Osteocyte (in vitro differentiated cells): ENCODE data around the gene PVR. TPM values are rescaled to one million over a fixed set of nuclear protein-coding genes. Genes with fewer than 3 reads are reported as not detected.

ENCODE experiments used
- DNase-seq: peaks from one replicate; pipeline ENCODE4 v3.0.0; 2021; ENCODE audit warnings: mixed read lengths; ENCODE audit not compliant: unreplicated experiment; ENCODE audit errors: extremely low spot score
- H3K27ac Mint-ChIP-seq: one replicate; pipeline ENCODE4 v1.8.0; 2021; ENCODE audit warnings: mild to moderate bottlenecking, mixed read lengths; ENCODE audit not compliant: unreplicated experiment
- H3K27me3 Mint-ChIP-seq: one replicate; pipeline ENCODE4 v1.8.0; 2021; ENCODE audit warnings: mixed read lengths; ENCODE audit not compliant: unreplicated experiment
- H3K36me3 Mint-ChIP-seq: one replicate; pipeline ENCODE4 v1.8.0; 2021; ENCODE audit warnings: mixed read lengths; ENCODE audit not compliant: unreplicated experiment
- H3K4me1 Mint-ChIP-seq: one replicate; pipeline ENCODE4 v1.8.0; 2021; ENCODE audit warnings: mixed read lengths; ENCODE audit not compliant: unreplicated experiment
- H3K4me3 Mint-ChIP-seq: one replicate; pipeline ENCODE4 v1.8.0; 2021; ENCODE audit warnings: mild to moderate bottlenecking, moderate library complexity, mixed read lengths; ENCODE audit not compliant: unreplicated experiment
- H3K9me3 Mint-ChIP-seq: one replicate; pipeline ENCODE4 v1.8.0; 2021; ENCODE audit warnings: mixed read lengths; ENCODE audit not compliant: unreplicated experiment
- total RNA-seq: library from RNA; stranded (reverse); gene quantifications from 2 replicates; pipeline ENCODE4 v1.2.1, GENCODE V29; 2021
- TF ChIP-seq, protein P1 (sequence below): fragments of 200-600 bp; sonication (generic); IDR thresholded peaks from 2 replicates; pipeline ENCODE4 v1.5.0; 2021; ENCODE audit warnings: antibody characterized with exemption, mild to moderate bottlenecking, moderate library complexity

Gene PVR
- total RNA-seq, 1 donor from 2014 or later = 31.4 TPM

DNA sequence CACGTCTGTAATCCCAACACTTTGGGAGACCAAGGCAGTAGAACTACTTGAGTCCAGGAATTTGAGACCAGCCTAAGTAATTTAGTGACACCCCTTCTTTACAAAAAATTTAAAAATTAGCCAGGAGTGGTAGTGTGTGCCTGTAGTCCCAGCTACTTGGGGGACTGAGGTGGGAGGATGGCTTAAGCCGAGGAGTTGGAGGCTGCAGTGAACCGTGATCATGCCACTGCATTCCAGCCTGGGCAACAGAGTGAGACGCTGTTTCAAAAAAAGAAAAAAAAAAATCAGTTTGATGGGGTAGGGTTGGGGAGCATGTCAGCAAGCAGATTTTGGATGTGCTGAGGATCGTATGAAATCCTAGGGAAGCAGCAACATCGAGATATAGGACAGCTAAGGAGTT lies 31.8 kb downstream of the PVR start:
- TF ChIP-seq, protein P1, sequence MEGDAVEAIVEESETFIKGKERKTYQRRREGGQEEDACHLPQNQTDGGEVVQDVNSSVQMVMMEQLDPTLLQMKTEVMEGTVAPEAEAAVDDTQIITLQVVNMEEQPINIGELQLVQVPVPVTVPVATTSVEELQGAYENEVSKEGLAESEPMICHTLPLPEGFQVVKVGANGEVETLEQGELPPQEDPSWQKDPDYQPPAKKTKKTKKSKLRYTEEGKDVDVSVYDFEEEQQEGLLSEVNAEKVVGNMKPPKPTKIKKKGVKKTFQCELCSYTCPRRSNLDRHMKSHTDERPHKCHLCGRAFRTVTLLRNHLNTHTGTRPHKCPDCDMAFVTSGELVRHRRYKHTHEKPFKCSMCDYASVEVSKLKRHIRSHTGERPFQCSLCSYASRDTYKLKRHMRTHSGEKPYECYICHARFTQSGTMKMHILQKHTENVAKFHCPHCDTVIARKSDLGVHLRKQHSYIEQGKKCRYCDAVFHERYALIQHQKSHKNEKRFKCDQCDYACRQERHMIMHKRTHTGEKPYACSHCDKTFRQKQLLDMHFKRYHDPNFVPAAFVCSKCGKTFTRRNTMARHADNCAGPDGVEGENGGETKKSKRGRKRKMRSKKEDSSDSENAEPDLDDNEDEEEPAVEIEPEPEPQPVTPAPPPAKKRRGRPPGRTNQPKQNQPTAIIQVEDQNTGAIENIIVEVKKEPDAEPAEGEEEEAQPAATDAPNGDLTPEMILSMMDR = no peak
- no peak overlapping the region for H3K4me3 Mint-ChIP-seq
- no peaks in the 10 kb centered on the region for H3K36me3 Mint-ChIP-seq
- no peak overlapping the region for H3K27ac Mint-ChIP-seq
- no peak for DNase-seq
- peaks cover 8% of the 10 kb centered on the region for H3K4me1 Mint-ChIP-seq
- no peaks in the 10 kb centered on the region for H3K27me3 Mint-ChIP-seq
- no peaks in the 10 kb centered on the region for H3K9me3 Mint-ChIP-seq

DNA sequence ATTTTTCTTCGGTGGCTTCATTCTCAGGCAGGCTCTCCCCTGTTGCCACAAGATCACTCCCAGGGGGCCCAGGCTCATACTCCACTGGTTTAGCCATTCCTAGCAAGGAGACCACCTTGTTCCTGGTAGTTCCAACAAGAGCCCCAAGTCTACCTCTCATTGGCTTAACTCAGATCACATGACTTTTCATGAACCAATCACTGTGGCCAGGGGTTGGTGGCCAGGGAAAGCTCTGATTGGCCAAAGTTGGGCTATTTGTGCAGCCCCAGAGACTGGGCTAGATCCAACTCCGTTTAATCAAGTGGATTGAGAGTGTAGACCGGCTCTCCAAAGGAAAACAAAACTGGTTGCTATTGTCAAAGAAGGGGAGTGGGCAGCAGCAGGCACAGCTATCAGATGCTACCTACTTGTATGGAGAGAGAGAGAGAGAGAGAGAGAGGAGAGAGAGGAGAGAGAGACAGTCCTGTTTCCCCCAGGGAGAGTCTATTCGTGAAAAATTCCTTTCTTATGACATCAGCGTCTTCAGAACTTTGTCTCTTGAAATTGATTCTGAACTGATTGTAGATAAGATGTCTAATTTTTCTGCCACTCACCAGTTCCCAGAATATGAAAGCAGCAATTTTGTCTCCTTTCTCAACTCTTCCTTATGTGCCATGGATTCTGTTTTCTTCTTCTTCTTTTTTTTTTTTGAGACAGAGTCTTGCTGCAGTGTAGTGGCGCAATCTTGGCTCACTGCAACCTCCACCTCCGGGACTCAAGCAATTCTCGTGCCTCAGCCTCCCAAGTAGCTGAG lies 33.5 kb downstream of the PVR start:
- no peaks in the 10 kb centered on the region for H3K9me3 Mint-ChIP-seq
- peaks cover 8% of the 10 kb centered on the region for H3K4me1 Mint-ChIP-seq
- no peak for DNase-seq
- H3K36me3 Mint-ChIP-seq = no peaks in the 10 kb centered on the region
- H3K4me3 Mint-ChIP-seq = no peak overlapping the region
- no peaks in the 10 kb centered on the region for H3K27me3 Mint-ChIP-seq
- TF ChIP-seq, protein P1 = no peak
- H3K27ac Mint-ChIP-seq = peak overlapping the region; percentile 23

DNA sequence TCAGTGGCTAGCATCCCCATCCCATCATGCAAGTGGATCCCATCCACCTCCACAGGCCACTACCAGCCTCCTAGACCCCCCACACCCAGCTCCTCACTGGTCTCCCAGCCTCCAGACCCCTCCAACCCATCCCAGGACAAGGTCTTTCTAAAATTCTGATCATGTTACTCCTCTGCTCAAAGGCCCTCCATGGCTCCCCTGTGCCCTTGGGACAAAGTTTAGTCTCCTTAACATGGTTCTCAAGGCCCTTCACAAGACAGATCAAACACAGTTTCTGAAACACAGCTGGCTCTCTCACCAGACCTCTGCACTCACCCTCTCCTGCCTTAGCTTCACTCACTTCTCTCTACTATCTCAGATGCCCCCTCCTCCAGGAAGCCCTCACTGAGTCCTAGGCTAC lies 36.8 kb downstream of the PVR start:
- H3K27ac Mint-ChIP-seq = no peak overlapping the region
- H3K9me3 Mint-ChIP-seq = no peaks in the 10 kb centered on the region
- H3K4me1 Mint-ChIP-seq = peaks cover 18% of the 10 kb centered on the region
- no peak for DNase-seq
- no peaks in the 10 kb centered on the region for H3K27me3 Mint-ChIP-seq
- no peaks in the 10 kb centered on the region for H3K36me3 Mint-ChIP-seq
- TF ChIP-seq, protein P1 = no peak
- no peak overlapping the region for H3K4me3 Mint-ChIP-seq

DNA sequence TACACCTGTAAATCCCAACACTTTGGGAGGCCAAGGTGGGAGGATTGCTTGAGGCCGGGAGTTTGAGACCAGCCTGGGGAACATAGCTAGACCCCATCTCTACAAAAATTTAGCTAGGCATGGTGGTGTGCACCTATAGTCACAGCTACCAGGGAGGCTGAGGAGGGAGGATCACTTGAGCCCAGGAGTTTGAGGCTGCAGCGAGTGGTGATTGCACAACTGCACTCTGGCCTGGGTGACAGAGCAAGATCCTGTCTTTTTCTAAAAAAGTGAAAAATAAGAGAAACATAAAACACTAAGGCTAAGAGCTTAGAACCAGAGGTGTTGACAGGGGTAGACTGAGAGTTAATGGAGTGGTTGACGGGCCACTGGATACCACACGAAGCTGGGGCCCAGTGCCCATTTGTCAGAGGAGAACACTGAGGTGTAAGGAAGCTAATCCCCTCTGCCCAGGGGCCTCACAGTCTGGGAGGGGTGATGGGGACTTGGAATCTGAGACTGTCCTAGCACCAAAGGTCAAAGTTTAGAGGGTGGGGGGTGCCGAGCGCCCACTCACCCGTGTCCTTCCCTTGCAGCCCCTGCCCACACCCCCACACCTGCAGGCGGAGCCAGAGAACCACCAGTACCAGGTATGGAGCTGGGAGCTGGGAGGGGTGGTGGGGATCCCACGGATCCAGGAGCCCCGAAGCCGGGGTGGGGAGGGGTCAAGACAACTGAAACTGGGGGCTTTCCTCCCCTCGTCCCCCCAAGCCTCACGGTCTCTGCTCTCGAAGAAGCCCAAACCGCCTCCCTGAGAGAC lies 38.5 kb downstream of the PVR start:
- DNase-seq = no peak
- no peaks in the 10 kb centered on the region for H3K36me3 Mint-ChIP-seq
- peaks cover 19% of the 10 kb centered on the region for H3K4me1 Mint-ChIP-seq
- H3K9me3 Mint-ChIP-seq = no peaks in the 10 kb centered on the region
- H3K27me3 Mint-ChIP-seq = no peaks in the 10 kb centered on the region
- no peak overlapping the region for H3K4me3 Mint-ChIP-seq
- no peak overlapping the region for H3K27ac Mint-ChIP-seq
- TF ChIP-seq, protein P1 = no peak

DNA sequence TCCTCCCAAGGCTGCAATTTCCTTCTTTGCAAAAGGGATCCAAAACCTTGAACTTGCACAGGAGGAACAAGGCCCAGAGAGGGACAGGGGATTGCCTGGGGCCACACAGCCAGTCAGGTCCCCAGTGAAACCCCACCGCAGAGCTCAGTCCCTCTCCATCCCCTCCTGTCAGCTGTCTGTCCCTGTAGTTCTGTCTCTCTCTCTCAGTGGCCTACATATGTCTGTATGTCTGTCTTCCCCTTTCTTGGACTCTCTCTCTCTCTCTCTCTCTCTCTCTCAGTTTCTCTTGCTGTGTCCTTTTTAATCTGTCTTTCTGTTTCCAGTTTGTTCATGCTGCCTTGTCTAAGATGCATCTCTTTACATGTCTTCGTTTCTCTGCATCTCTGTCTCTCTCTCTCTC lies 39.1 kb downstream of the PVR start:
- no peaks in the 10 kb centered on the region for H3K9me3 Mint-ChIP-seq
- no peak for DNase-seq
- TF ChIP-seq, protein P1 = no peak
- no peaks in the 10 kb centered on the region for H3K36me3 Mint-ChIP-seq
- H3K4me1 Mint-ChIP-seq = peaks cover 15% of the 10 kb centered on the region
- no peaks in the 10 kb centered on the region for H3K27me3 Mint-ChIP-seq
- H3K27ac Mint-ChIP-seq = no peak overlapping the region
- no peak overlapping the region for H3K4me3 Mint-ChIP-seq
